Measurements from ENCODE around the gene COL23A1.

DNA sequence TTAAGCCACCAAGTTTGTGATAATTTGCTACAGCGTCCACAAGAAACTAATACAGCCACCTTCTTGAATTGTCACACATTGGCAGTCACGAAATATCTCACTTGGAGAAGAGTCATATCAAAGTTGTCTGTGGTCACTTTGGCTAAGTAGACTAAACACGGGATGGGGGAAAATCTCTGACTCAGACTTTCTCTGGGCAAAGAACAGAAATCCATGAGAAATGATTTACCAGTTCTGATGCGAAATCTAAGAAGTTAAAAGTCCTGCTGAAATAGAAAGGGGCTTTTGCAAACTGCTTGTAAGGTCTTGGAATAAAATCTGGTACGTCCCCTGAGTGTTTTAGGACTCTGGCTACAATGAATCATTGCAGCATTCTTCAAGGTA, 158.4 kb downstream of the COL23A1 start:
- TF ChIP-seq, protein P1, sequence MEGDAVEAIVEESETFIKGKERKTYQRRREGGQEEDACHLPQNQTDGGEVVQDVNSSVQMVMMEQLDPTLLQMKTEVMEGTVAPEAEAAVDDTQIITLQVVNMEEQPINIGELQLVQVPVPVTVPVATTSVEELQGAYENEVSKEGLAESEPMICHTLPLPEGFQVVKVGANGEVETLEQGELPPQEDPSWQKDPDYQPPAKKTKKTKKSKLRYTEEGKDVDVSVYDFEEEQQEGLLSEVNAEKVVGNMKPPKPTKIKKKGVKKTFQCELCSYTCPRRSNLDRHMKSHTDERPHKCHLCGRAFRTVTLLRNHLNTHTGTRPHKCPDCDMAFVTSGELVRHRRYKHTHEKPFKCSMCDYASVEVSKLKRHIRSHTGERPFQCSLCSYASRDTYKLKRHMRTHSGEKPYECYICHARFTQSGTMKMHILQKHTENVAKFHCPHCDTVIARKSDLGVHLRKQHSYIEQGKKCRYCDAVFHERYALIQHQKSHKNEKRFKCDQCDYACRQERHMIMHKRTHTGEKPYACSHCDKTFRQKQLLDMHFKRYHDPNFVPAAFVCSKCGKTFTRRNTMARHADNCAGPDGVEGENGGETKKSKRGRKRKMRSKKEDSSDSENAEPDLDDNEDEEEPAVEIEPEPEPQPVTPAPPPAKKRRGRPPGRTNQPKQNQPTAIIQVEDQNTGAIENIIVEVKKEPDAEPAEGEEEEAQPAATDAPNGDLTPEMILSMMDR (optimal IDR thresholded peaks at IDR 0.05 in 1 of 3, IDR thresholded peaks at IDR 0.05 in 1 of 3, conservative IDR thresholded peaks at IDR 0.05 in 1 of 3; ENCODE audit: extremely low read depth in 1 of 3, insufficient read depth in 2 of 3, low read length in 3 of 3): no peak
- no peak for TF ChIP-seq EZH2 (IDR thresholded peaks at IDR 0.05; ENCODE audit: low read length)
